DND-41 (cell line): ENCODE results near the gene JAML.

Experiments
- EZH2 ChIP-seq: IDR thresholded peaks from 3 replicates; pipeline ENCODE4 v1.6.1; 2012; ENCODE audit warnings: borderline replicate concordance, low read depth, mild to moderate bottlenecking, moderate library complexity, low read length, inconsistent platforms; ENCODE audit not compliant: severe bottlenecking
- TF ChIP-seq, protein P1 (sequence below): IDR thresholded peaks from 2 replicates; pipeline ENCODE4 v1.5.1; 2012; ENCODE audit warnings: borderline replicate concordance, low read length, moderate library complexity, mild to moderate bottlenecking; ENCODE audit not compliant: poor library complexity, severe bottlenecking; ENCODE audit errors: extremely low read depth

DNA sequence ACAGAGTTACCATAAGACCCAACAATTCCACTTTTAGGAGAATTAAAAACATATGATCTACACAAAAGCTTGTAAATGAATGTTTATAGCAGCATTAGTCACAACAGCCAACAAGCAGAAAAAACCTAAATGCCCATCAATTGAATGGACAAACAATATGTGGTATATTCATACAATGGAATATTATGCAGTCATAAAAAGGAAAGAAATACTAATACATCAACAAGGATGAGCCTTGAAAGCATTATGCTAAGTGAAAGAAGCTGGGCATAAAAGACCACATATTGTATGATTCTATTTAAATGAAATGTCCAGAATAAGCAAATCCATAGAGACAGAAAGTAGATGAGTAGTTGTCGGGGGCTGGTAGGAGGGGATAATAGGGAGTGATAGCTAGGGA lies 34.3 kb upstream of the JAML start:
- TF ChIP-seq, protein P1, sequence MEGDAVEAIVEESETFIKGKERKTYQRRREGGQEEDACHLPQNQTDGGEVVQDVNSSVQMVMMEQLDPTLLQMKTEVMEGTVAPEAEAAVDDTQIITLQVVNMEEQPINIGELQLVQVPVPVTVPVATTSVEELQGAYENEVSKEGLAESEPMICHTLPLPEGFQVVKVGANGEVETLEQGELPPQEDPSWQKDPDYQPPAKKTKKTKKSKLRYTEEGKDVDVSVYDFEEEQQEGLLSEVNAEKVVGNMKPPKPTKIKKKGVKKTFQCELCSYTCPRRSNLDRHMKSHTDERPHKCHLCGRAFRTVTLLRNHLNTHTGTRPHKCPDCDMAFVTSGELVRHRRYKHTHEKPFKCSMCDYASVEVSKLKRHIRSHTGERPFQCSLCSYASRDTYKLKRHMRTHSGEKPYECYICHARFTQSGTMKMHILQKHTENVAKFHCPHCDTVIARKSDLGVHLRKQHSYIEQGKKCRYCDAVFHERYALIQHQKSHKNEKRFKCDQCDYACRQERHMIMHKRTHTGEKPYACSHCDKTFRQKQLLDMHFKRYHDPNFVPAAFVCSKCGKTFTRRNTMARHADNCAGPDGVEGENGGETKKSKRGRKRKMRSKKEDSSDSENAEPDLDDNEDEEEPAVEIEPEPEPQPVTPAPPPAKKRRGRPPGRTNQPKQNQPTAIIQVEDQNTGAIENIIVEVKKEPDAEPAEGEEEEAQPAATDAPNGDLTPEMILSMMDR: no peak
- TF ChIP-seq EZH2: no peak
